Measurements from ENCODE around the gene BCL11A.

Gene BCL11A

GRCh38 chr2:60408811-60409530, 144.5 kb downstream of the BCL11A start:
- DNase-seq (ENCODE audit: low spot score in 2 of 2) (no peak), ATAC-seq (no peak)
- no peaks in the 10 kb centered on the region for H3K4me1 Mint-ChIP-seq
- H3K9me3 Mint-ChIP-seq = no peaks in the 10 kb centered on the region
- no peak overlapping the region for H3K27ac Mint-ChIP-seq
- H3K36me3 Mint-ChIP-seq = no peaks in the 10 kb centered on the region
- H3K4me3 Mint-ChIP-seq = no peak overlapping the region

GRCh38 chr2:60408207-60408606, 145.2 kb downstream of the BCL11A start:
- no peak for DNase-seq (ENCODE audit: low spot score in 2 of 2)
- Mint-ChIP-seq H3K9me3 (no peaks in the 10 kb centered on the region), H3K36me3 (no peaks in the 10 kb centered on the region), H3K27ac (no peak overlapping the region), H3K4me3 (no peak overlapping the region), H3K4me1 (no peaks in the 10 kb centered on the region)
- ATAC-seq = no peak

GRCh38 chr2:60407398-60407797, 146.1 kb downstream of the BCL11A start:
- H3K36me3 Mint-ChIP-seq = no peaks in the 10 kb centered on the region
- H3K9me3 Mint-ChIP-seq = no peaks in the 10 kb centered on the region
- ATAC-seq = no peak
- no peaks in the 10 kb centered on the region for H3K4me1 Mint-ChIP-seq
- no peak overlapping the region for H3K27ac Mint-ChIP-seq
- no peak overlapping the region for H3K4me3 Mint-ChIP-seq
- DNase-seq (ENCODE audit: low spot score in 2 of 2) = no peak

GRCh38 chr2:60406192-60406591, 147.3 kb downstream of the BCL11A start:
- Mint-ChIP-seq H3K9me3 (no peaks in the 10 kb centered on the region), H3K4me3 (no peak overlapping the region), H3K36me3 (no peaks in the 10 kb centered on the region), H3K4me1 (no peaks in the 10 kb centered on the region), H3K27ac (no peak overlapping the region)
- DNase-seq (ENCODE audit: low spot score in 2 of 2) (no peak), ATAC-seq (no peak)

GRCh38 chr2:60405271-60405919, 148.1 kb downstream of the BCL11A start:
- Mint-ChIP-seq H3K4me1 (no peaks in the 10 kb centered on the region), H3K9me3 (no peaks in the 10 kb centered on the region), H3K36me3 (no peaks in the 10 kb centered on the region), H3K27ac (no peak overlapping the region), H3K4me3 (no peak overlapping the region)
- ATAC-seq (no peak), DNase-seq (ENCODE audit: low spot score in 2 of 2) (no peak)
